Measurements from ENCODE around the gene DCC. TPM values are rescaled to one million over a fixed set of nuclear protein-coding genes. Genes with fewer than 3 reads are reported as not detected.

DCC gene
- total and polyA plus RNA-seq, 11 donors: 0.02 TPM; not detected in 10

DNA sequence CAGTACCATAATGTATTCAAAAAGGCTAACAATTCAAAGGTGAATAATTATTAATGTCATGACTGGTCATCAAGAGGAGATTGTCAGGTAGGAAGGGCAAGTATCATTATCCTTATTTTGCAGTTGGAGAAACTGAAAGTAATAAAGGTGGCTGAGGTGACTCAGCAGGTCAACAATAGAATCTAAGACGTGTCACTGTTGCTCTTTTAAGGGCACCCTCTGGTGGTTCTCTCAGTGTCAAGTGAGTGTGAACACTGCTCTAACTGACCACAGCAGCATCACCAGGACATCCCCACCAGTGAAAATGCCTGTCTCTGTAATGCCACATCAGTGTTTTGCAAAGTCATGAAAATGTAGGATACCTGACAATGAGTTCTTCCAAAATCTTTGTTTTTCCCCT, 69.7 kb downstream of the DCC start:
- H3K9me3 ChIP-seq: no peaks in the 10 kb centered on the region
- no peaks in the 10 kb centered on the region for H3K36me3 ChIP-seq
- TF ChIP-seq POLR2A (IDR thresholded peaks at IDR 0.05): no peak
- TF ChIP-seq, protein P1, sequence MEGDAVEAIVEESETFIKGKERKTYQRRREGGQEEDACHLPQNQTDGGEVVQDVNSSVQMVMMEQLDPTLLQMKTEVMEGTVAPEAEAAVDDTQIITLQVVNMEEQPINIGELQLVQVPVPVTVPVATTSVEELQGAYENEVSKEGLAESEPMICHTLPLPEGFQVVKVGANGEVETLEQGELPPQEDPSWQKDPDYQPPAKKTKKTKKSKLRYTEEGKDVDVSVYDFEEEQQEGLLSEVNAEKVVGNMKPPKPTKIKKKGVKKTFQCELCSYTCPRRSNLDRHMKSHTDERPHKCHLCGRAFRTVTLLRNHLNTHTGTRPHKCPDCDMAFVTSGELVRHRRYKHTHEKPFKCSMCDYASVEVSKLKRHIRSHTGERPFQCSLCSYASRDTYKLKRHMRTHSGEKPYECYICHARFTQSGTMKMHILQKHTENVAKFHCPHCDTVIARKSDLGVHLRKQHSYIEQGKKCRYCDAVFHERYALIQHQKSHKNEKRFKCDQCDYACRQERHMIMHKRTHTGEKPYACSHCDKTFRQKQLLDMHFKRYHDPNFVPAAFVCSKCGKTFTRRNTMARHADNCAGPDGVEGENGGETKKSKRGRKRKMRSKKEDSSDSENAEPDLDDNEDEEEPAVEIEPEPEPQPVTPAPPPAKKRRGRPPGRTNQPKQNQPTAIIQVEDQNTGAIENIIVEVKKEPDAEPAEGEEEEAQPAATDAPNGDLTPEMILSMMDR (IDR thresholded peaks at IDR 0.05): no peak
- no peak overlapping the region for H3K4me3 ChIP-seq
- DNase-seq: no peak
- H3K27me3 ChIP-seq: no peaks in the 10 kb centered on the region
- no peak for ATAC-seq
- intact Hi-C loops (cut with DNase I): no loop called here
- H3K4me1 ChIP-seq: no peaks in the 10 kb centered on the region
- 14 to 40% (median 17%) methylated on average over 1 of the region's 1 CpG for WGBS, 4 donors
- no peak overlapping the region for H3K27ac ChIP-seq

DNA sequence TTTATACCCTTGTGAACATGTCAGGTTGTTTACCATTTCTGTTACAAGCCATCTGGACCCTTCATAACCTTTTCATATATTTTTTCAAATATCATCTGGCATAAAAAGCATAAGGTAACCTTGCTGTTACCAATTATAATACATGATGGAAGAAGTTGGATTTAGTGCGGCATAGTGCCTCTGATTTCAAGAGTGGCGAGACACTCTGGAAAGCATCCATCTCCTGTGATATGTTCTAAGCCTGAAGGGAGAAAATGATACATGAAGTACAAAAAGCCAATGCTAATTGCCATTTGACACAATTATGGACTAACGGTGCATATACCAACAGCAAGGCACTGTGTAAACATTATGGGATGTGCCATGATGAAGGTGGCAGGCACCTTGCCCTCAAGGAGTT, 75.1 kb downstream of the DCC start:
- H3K4me3 ChIP-seq: no peak overlapping the region
- 81 to 88% (median 87%) methylated on average over 3 of the region's 3 CpGs for WGBS, 4 donors
- intact Hi-C loops (cut with DNase I): no loop called here
- H3K27ac ChIP-seq: no peak overlapping the region
- DNase-seq (no peak), ATAC-seq (no peak)
- H3K36me3 ChIP-seq: no peaks in the 10 kb centered on the region
- H3K9me3 ChIP-seq: no peaks in the 10 kb centered on the region
- no peak for TF ChIP-seq POLR2A (IDR thresholded peaks at IDR 0.05)
- TF ChIP-seq, protein P1 (IDR thresholded peaks at IDR 0.05): no peak
- no peaks in the 10 kb centered on the region for H3K27me3 ChIP-seq
- H3K4me1 ChIP-seq: no peaks in the 10 kb centered on the region

- ATAC-seq (no peak), DNase-seq (no peak)
- Histone ChIP-seq H3K9me3 (no peaks in the 10 kb centered on the region), H3K27ac (no peak overlapping the region), H3K4me1 (no peaks in the 10 kb centered on the region), H3K36me3 (no peaks in the 10 kb centered on the region), H3K4me3 (no peak overlapping the region), H3K27me3 (no peaks in the 10 kb centered on the region)
- no peak for TF ChIP-seq POLR2A (IDR thresholded peaks at IDR 0.05)
- TF ChIP-seq, protein P1 (IDR thresholded peaks at IDR 0.05): no peak
- 31 to 52% (median 37%) methylated on average over 3 of the region's 3 CpGs for WGBS, 4 donors
- intact Hi-C loops (cut with DNase I): no loop called here
Observed at GRCh38 chr18:52422985-52423601, 83.1 kb downstream of the DCC start.

DNA sequence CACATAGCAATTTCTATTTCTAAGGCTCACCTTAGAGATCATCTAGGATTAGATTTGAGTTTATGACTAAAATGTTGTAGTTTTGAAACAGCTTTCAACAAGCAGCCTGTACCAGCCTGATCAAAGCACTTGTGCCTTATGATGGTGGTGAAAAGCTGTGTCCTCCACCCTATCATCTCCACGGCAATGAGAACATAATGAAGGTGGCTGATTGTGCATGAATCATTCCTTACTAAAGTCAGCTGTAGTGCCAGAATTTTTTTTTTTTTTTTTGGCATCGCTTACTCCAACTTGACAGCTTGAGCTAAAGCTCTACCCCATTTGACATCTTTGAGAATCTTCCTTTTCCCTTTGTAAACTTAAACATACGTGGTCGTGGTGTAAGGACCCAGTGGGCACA, 86.0 kb downstream of the DCC start:
- H3K27ac ChIP-seq: no peak overlapping the region
- intact Hi-C loops (cut with DNase I): no loop called here
- TF ChIP-seq, protein P1 (IDR thresholded peaks at IDR 0.05): no peak
- TF ChIP-seq POLR2A (IDR thresholded peaks at IDR 0.05): no peak
- no peak overlapping the region for H3K4me3 ChIP-seq
- no peaks in the 10 kb centered on the region for H3K9me3 ChIP-seq
- H3K36me3 ChIP-seq: no peaks in the 10 kb centered on the region
- no peaks in the 10 kb centered on the region for H3K4me1 ChIP-seq
- ATAC-seq (no peak), DNase-seq (no peak)
- 68 to 73% (median 72%) methylated on average over 4 of the region's 4 CpGs for WGBS, 4 donors
- H3K27me3 ChIP-seq: no peaks in the 10 kb centered on the region
